ENCODE measurements around the gene RASD1.

DNA sequence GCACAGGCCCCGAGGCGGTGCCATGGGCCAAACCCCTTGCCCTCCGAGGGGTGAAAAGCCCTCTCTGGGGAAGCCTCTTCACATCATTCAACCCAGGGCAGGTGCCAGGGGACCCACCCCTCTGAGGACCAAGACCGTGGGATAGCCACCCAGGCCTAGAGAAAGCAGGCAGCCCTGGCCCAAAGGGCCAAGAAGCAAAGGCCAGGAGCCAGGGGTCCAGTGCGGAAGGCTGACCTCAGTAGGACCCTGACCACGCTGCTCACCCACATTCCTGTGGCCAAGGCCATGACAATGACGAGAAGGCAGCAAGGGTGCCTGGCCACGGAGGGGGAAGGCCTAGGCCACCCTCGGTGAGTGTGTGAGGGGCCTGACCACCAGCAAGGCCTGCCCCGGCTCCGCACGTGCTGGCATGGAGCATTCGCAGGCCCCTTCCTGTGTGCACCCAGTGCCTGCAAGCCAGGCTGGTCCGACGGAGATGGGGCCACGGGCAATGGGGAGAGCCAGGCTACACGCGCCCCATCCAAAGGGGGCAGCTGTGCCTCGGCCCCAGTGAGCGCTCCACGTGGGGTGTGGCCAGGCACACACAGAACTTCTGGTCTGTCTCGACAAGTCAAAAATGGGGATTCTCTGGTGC, 24.5 kb upstream of the RASD1 start:
- TF ChIP-seq EZH2phosphoT487 (IDR thresholded peaks at IDR 0.05; ENCODE audit: low read depth, severe bottlenecking, unreplicated experiment): no peak
- TF ChIP-seq, protein P1, sequence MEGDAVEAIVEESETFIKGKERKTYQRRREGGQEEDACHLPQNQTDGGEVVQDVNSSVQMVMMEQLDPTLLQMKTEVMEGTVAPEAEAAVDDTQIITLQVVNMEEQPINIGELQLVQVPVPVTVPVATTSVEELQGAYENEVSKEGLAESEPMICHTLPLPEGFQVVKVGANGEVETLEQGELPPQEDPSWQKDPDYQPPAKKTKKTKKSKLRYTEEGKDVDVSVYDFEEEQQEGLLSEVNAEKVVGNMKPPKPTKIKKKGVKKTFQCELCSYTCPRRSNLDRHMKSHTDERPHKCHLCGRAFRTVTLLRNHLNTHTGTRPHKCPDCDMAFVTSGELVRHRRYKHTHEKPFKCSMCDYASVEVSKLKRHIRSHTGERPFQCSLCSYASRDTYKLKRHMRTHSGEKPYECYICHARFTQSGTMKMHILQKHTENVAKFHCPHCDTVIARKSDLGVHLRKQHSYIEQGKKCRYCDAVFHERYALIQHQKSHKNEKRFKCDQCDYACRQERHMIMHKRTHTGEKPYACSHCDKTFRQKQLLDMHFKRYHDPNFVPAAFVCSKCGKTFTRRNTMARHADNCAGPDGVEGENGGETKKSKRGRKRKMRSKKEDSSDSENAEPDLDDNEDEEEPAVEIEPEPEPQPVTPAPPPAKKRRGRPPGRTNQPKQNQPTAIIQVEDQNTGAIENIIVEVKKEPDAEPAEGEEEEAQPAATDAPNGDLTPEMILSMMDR (IDR thresholded peaks at IDR 0.05; ENCODE audit: poor library complexity): no peak
